Measurements from ENCODE around the gene CKS1B. TPM values are rescaled to one million over a fixed set of nuclear protein-coding genes. Genes with fewer than 3 reads are reported as not detected.
A peak's percentile ranks its signal among the peaks of the same experiment; 100 is the strongest.

The CKS1B gene
- total RNA-seq, 2 experiments from 2014 or later = 204 to 230 TPM

GRCh38 chr1:154972517-154973343 lies 1.8 kb upstream of the CKS1B start:
- no peak for DNase-seq (ENCODE audit: low spot score)
- H3K9me3 ChIP-seq (ENCODE audit: low read length) = no peaks in the 10 kb centered on the region
- no peak for TF ChIP-seq CTCF (conservative IDR thresholded peaks at IDR 0.05; ENCODE audit: low read length)
- TF ChIP-seq EZH2phosphoT487 (IDR thresholded peaks at IDR 0.05; ENCODE audit: borderline replicate concordance, low read depth, low read length) = no peak
- peaks cover 64% of the 10 kb centered on the region for H3K79me2 ChIP-seq (ENCODE audit: insufficient read depth, low read depth, low read length)
- peaks cover 46% of the 10 kb centered on the region for H3K4me1 ChIP-seq (ENCODE audit: insufficient read depth, low read length, poor library complexity, severe bottlenecking)
- CTCF ChIA-PET (ENCODE audit: unreplicated experiment) = no interaction called here
- H3K4me3 ChIP-seq (ENCODE audit: low read depth, low read length, poor library complexity, severe bottlenecking) = peak overlapping the region; percentile 83
- peaks cover 52% of the 10 kb centered on the region for H3K36me3 ChIP-seq (ENCODE audit: insufficient read depth, low read length)
- intact Hi-C loops (cut with micrococcal nuclease; ENCODE audit: unreplicated experiment) = no loop called here
- POLR2A ChIA-PET = interaction anchor here (0.7 to 1.8 kb wide), 3 partner anchors 17 to 235 kb away, joined by 3 to 6 read pairs (median 3); partner anchors contain the start of genes LENEP and PBXIP1
- peak overlapping the region; percentile 86 for H3K4me2 ChIP-seq (ENCODE audit: low read length)
- H4K20me1 ChIP-seq (ENCODE audit: insufficient read depth, low read length) = peaks cover 14% of the 10 kb centered on the region; the same call in 1 of the 2 replicates
- H3K27ac ChIP-seq (ENCODE audit: low read depth, low read length, poor library complexity, severe bottlenecking) = peak overlapping the region; percentile 89
- H2AFZ ChIP-seq (ENCODE audit: low read length) = no peak overlapping the region
- no TSS peak for BruUV-seq (replicated peaks)
- no peaks in the 10 kb centered on the region for H3K9me2 ChIP-seq (ENCODE audit: insufficient read depth, low read length)

- TF ChIP-seq EZH2phosphoT487 (IDR thresholded peaks at IDR 0.05; ENCODE audit: borderline replicate concordance, low read depth, low read length) (no peak), CTCF (conservative IDR thresholded peaks at IDR 0.05; ENCODE audit: low read length) (peak; percentile 37; the same call in 1 of the 2 replicates)
- H3K4me3 ChIP-seq (ENCODE audit: low read depth, low read length, poor library complexity, severe bottlenecking) = peak overlapping the region; percentile 83
- peak overlapping the region; percentile 20; the same call in 1 of the 2 replicates for H2AFZ ChIP-seq (ENCODE audit: low read length)
These were observed 958 bp upstream of the CKS1B start for GRCh38 chr1:154973344-154974101.

More at GRCh38 chr1:154973344-154974101, 958 bp upstream of the CKS1B start:
- ChIA-PET POLR2A (interaction anchor here (0.6 to 1.7 kb wide), 8 partner anchors 16 to 339 kb away, joined by 3 to 6 read pairs (median 4); partner anchors contain the start of genes EFNA4, KCNN3, LENEP and PBXIP1), CTCF (ENCODE audit: unreplicated experiment) (no interaction called here)
- Histone ChIP-seq H3K36me3 (ENCODE audit: insufficient read depth, low read length) (peaks cover 52% of the 10 kb centered on the region), H3K27ac (ENCODE audit: low read depth, low read length, poor library complexity, severe bottlenecking) (peak overlapping the region; percentile 89), H3K9me3 (ENCODE audit: low read length) (no peaks in the 10 kb centered on the region), H3K79me2 (ENCODE audit: insufficient read depth, low read depth, low read length) (peaks cover 72% of the 10 kb centered on the region), H4K20me1 (ENCODE audit: insufficient read depth, low read length) (peaks cover 15% of the 10 kb centered on the region; the same call in 1 of the 2 replicates), H3K4me1 (ENCODE audit: insufficient read depth, low read length, poor library complexity, severe bottlenecking) (peaks cover 52% of the 10 kb centered on the region), H3K9me2 (ENCODE audit: insufficient read depth, low read length) (no peaks in the 10 kb centered on the region), H3K4me2 (ENCODE audit: low read length) (peak overlapping the region; percentile 86)
- BruUV-seq (replicated peaks) = TSS peak; percentile 73
- intact Hi-C loops (cut with micrococcal nuclease; ENCODE audit: unreplicated experiment) = loop anchor here (1.0 kb wide), 2 partner anchors 12 to 26 kb away; partner anchors contain the start of gene PYGO2
- peak; percentile 94 for DNase-seq (ENCODE audit: low spot score)

Measured in OCI-LY7 (cell line).